Hematopoietic multipotent progenitor cell treated with erythropoietin and hydrocortisone succinate and interleukin-3 and kit ligand, for 6 days (in vitro differentiated cells): Measurements from ENCODE around the gene MYO15A.

Experiments used
- DNase-seq: peaks from one replicate; pipeline ENCODE4 v3.0.0-alpha.2; 2015

Gene MYO15A

DNA sequence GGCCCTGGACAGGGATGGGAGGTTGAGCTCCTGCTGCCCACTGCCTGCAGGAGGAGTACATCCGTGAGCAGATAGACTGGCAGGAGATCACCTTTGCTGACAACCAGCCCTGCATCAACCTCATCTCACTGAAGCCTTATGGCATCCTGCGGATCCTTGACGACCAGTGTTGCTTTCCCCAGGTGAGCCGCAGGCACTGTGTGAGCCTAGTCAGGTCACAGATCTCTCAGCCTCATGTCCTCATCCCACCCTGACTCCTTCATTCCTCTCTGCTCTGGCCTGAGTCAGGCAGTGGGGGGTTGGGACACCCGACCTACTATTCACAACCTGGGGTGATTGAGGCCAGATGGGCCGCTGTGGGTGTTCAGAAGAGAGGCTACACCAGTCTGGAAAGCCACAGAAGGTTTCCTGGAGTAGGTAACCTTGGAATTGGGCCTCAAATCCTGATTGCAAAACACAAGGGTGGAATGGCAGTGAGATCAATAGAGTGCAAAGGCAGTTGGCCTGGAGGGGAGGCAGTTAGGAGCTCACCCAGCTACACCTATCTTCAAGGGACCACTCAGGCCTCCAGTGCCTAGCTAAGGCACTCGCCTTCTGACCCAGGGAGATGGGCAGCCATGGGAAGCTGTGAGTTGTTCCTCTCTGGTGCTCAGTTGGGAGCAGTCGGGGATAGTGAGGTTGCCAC lies 29.7 kb downstream of the MYO15A start:
- DNase-seq = no peak

DNA sequence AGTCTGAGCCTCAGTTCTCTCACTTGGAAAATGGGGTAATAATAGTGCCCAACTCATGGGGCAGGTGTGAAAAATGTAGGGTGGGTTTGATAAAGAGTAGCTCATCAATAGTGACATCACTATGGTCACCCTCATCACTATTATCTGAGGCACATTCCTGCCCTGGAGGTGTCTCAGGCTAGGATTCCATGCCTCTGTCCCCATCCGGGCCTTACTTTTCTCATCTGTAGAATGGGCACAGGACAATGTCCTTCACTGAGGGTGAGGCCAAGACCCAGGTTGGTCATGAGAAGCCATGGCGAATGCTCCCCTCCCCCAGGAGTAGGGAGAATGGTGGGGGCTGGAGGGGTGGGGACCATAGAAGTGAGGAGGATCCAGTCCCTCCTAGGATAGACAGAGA lies 30.5 kb downstream of the MYO15A start:
- no peak for DNase-seq

DNA sequence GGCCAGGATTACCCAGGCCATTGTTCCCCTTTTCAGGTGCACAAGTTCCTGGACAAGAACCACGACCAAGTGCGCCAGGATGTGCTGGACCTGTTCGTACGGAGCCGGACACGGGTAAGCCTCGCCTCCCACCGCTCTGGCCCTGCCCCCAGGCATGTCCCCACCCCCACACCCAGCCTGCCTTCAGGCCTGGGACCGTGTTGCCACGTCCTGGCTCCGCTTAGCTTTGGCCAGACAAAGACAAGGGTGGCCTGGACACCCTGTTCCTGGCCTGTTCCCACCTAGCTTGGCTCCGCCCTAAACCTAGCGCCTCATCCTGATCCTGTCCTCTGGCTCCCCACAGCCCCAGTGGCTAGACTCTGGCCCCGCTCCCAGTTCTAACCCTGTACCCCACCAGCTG lies 30.9 kb downstream of the MYO15A start:
- no peak for DNase-seq

DNA sequence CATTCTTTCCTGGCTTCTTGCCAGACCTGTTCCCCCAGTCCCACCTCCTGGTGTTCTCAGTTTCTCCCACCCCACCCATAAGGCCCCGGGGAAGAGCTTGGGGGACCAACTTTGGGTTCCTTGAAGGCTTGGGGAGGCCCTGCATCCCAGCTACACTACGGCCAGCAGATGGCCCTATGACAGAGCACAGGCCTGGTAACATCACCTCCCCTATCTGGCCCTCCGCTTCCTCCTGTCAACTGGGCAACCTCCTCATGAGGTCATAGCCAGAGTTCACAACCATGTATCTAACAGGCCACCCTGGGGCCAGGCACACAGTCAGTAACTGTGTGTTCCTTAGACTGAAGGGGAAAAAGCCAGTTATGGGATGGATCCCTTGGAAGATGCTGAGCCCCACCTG lies 31.4 kb downstream of the MYO15A start:
- DNase-seq = peak; percentile 49

DNA sequence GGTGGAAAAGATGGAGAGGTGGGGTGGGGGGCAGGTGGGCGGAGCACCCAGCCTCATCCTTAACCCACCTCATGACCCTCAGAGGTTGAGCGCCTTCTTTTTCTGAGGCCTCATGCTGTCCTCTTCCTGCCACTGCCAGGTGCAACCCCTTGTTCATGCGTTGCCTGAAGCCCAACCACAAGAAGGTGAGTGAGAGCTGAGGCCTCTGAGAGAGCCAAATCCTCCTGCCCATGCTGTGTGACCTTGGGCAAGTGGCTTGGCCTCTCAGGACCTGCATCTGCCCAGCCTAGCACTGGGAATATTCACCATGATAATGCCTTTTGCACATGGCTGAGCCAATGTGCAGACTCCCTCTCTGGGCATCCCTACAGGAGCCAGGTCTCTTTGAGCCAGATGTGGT lies 32.1 kb downstream of the MYO15A start:
- no peak for DNase-seq

DNA sequence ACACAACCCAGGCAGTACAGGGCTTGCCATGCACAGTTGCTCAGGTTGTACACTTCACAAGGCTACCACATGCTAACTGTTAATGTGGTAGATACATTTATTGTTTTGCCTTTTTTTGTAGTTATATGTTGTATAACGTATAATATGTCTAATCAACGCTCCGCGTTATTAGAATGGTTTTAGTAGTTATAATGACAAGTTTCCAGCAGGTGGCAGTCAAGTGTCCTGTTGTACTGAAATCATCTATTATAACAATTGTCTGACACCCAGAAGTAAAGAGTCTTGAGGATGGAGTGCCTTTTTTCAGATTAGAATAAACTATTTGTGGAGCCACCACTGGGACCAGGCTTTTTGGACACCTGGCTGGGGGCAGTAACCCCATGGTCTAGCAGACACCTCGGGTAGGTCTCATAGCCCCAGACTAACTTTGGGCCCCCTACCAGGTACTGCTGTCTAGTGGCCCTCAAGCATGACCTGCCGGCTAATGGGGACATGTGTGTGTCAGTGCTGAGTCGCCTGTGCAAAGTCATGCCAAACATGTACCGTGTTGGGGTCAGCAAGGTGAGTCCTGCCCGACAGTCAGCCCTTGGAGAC lies 32.8 kb downstream of the MYO15A start:
- DNase-seq = peak; percentile 90

DNA sequence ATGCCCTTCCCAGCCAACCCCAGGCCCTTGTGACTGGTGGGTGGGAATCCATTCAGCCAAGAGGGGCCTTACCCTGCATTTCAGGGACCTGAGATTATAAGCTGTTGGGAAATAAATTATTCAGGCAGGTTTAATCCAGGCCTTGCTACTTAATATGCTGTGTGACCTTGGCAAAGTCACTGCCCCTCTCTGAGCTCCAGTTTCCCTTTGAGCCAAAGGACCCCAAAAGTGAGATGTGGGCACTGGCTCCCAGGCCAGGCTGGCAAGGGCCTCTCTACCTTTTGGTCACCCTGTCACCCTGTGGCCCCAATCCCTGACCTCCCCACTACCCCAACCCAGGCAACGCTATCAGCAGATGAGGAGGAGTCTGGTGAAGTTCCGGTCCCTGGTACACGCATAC lies 33.9 kb downstream of the MYO15A start:
- DNase-seq = no peak

DNA sequence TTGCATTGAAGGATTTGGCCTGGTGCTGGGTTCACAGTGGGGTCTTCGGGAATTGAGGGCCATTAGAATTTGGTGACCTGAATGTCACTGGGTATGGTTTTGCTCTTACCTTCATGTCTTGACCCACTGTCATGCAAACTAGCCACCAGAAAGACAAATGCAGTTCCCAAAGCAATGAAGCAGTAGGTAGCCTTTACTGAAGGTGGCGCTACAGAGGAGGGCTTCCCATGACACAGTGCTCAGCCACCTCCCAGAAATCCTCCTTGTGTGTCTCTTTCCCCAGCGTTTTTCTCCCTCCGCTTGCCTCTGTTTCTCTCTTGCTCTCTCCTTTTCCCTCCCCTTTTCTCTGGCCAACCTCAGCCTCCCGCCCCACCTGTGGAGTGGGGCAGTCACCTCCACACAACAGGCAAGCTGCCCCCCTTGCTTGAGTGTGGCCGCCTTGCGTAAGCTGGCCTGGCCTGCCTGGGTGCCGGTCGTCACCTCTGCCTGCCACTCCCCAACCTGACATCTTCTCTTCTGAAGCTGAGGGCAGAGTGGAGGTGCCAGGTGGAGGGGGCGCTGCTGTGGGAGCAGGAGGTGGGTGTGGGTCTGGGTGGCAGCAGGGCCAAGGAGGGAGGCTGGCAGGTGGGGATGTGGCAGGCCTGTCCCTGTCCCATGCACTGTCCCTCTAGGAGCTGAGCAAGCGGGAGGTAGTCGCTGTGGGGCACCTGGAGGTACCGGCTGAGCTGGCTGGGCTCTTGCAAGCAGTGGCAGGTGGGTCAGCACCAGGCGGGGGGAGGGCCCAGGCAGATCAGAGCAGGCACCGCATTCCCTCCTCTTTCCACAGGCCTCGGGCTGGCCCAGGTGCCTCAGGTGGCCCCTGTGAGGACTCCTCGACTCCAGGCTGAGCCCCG lies 34.7 kb downstream of the MYO15A start:
- DNase-seq = peak; percentile 70

DNA sequence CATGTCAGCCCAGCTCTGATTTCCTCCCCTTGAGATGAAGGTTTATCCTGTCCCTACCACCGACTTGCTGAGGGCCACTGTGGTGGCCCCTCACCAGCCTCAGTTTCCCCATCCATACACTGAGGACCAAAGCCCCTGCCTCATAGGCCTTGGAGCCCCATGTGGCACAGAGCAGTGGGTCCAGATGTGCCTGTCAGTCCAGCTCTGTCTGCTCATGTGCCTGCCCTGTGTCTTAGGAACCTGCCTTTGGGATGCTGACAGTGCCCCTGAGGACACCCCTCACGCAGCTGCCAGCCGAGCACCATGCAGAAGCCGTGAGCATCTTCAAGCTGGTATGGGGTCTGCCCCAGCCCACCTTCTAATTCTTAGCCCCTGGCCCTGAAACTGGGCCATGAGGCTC lies 35.7 kb downstream of the MYO15A start:
- no peak for DNase-seq

DNA sequence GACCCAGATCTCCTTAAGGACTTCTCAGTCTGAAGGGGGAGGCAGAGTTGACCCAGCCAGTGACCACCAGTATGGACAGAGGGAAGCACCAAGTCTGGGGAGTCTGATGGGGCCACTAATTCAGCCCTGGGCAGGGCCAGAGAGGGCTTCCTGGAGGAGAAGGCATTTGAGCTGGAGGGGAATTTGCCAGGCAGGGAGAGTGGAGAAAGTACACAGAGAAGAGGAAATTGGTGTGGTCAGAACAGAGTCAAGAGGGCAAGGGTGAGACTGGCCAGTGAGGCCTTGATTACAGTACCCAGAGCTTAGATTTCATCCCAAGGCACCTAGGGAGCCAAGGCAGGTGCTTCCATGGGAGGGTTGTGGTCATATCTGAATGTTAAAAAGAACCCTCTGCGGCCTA lies 36.3 kb downstream of the MYO15A start:
- no peak for DNase-seq

DNA sequence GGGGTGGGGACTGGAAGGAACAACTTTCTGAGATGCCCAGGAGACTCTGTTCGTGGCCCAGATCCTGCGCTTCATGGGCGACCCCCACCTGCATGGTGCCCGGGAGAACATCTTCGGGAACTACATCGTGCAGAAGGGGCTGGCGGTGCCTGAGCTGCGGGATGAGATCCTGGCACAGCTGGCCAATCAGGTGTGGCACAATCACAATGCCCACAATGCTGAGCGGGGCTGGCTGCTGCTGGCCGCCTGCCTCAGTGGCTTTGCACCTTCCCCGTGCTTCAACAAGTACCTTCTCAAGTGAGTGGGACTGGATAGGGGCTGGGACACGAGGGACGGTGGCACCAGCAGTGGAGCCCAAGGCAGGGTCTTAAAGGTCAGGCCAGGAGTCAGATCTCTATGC lies 37.3 kb downstream of the MYO15A start:
- no peak for DNase-seq

DNA sequence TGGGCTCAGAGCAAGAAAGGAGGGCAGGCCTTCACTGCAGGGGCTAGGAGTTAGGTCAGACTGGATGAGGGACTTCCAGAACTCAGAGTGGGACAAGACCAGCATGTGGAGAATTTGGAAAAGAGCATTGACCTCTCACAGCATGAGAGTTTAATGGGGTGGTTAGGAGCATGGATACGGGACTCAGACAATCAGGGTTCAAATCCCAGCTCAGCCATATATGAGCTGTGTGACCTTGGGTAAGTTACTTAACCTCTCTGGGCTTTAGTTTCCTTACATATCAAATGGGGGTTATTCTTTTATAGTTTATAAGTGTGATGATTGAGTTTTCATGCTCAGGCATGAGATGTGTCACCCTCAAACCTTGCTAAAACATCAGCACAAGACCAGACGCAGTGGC lies 37.7 kb downstream of the MYO15A start:
- no peak for DNase-seq

DNA sequence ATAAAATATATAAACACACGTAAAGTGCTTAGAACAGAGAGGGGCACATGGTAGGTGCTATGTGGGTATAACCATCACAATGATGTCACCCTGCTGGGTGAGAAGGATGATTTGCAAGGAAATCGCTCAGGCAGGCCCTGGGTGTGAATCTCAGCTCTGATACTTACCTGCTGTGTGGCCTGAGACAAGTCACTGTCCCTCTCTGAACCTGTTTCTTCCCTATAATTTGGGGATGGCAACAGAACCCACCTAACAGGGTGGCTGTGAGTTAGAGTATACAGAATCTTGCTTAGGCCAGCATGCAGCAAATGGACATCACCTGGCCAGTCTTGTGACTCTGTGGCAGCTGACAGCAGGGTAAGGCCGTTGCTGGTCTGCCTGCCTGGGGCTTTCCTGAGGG lies 38.4 kb downstream of the MYO15A start:
- no peak for DNase-seq

DNA sequence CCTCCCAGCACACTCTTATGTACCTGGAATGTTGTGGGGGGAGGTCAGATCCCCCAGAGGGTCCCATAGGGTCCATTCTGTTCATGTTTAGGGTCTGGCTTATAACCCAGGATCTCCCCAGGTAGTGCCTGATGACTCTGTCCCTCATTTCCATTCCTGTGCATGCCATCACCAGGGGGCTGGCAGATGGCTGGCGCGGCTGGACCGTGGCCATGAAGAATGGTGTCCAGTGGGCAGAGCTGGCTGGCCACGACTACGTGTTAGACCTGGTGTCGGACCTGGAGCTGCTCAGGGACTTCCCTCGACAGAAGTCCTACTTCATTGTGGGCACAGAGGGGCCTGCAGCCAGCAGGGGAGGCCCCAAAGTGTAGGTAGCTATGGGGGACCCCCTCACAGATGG lies 40.0 kb downstream of the MYO15A start:
- DNase-seq = no peak

DNA sequence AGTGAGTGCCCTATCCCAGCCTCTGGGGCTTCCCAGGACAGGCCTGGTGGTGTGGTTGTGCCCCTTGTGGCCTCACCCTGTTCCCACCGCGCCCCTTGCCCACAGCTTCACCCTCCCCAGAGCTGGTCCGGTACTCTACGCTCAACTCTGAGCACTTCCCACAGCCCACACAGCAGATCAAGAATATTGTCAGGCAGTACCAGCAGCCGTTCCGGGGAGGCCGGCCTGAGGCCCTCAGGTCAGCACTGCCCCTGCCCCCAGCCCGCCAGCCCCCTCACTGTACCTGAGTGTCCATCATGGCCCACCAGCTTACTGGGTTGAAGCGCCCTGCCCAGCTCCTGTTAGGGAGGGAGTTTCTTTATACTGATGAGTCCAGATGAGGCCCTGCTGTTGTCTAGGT lies 42.7 kb downstream of the MYO15A start:
- no peak for DNase-seq

DNA sequence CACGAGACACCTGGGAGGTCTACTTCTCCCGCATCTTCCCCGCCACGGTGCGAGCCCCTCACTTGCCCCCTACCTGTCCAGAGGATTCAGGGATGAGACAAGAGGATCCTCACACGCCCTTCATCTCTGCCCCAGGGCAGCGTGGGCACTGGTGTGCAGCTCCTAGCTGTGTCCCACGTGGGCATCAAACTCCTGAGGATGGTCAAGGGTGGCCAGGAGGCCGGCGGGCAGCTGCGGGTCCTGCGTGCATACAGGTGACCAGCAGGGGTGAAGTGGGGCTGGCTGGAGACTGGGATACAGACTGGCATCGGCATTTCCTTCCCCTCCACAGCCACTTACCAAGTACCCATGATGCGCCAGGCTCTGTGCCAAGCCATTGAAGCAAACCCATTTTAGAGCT lies 46.6 kb downstream of the MYO15A start:
- no peak for DNase-seq

DNA sequence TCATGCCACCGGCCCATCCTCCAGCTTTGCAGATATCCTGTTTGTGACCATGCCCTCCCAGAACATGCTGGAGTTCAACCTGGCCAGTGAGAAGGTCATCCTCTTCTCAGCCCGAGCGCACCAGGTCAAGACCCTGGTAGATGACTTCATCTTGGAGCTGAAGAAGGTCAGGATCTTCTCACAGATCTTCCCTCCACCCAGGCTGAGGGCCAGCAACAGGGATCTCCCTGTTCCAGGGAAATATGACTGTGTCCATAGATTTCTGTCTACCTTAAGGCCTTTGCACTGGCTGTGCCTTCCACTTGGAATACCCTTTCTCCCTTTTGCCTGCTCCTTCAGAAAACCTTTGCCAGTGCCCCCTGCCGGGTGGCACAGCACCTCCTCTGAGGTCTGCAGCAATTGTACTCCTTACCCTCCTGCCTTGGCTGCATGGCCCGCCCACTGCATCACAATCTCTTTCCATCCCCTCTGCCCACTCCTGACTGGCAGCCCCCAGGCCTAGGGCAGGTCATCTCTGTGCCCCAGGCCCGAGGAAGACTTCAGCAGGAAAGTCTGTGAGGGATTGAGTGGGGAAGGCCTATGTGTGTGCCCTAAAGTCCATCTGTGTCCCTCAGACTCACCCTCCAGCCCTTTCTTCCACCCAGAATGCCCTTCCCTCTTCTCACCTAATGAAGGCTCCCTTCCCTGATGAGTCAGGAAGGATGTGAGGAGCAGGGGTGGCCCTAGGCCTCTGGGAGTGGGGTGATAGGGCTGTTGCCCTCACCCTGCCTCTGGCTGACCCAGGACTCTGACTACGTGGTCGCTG lies 47.8 kb downstream of the MYO15A start:
- DNase-seq = peak; percentile 31

DNA sequence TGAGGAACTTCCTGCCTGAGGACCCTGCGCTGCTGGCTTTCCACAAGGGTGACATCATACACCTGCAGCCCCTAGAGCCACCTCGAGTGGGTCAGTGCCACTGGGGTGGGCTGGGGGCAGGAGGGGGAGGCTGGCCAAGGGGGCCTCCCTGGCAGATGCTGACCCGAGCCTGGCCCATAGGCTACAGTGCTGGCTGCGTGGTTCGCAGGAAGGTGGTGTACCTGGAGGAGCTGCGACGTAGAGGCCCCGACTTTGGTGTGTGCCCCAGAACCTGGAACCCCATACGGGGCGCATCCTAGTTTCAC lies 48.4 kb downstream of the MYO15A start:
- no peak for DNase-seq

DNA sequence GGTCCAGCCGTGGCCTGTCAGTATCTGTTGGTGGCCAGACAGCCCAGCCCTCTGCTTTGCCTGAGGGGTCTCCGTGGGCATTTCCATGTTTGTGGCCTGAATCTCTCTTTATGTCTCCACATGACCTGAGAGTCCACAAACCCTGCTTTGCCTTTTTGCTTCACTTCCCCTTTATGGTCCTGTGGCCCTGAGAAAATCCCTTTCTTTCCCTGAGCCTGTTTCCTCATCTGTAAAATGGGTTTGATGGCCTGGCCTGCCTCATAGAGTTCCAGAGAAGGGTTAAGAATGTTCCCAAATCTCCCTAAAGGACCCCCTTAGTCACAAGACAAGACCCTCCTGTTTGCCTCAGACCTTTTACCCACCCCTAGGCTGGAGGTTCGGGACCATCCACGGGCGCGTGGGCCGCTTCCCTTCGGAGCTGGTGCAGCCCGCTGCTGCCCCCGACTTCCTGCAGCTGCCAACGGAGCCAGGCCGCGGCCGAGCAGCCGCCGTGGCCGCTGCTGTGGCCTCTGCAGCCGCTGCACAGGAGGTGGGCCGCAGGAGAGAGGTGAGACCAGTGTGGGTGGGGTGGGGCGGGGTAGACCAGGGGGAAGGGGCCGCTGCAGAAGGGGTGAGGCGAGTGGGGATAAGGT lies 48.9 kb downstream of the MYO15A start:
- no peak for DNase-seq

DNA sequence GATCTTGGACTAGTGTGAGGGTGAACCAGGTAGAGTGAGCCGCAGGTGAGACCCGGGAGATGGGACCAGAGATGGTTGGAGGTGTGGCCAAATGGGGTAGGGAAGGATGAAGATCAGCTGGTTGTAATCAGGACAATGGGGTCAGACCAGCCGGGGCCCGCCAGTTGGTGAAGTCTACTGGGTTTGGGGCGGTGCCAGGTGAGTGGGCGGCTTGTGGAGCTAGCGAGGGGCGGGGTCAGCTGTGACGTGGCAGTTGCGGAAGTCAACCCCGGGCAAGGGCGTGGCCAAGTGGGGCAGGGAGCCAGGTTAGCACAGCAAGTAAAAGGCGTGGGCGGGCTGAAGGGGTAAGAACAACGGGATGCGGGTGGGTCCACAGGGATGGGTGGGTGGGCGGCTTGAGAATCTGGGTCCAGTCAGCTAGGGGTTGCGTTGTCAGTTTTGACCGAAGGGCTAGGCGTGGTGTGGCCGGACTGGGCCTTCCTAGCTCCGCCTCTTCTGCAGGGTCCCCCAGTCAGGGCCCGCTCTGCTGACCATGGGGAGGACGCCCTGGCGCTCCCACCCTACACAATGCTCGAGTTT lies 49.6 kb downstream of the MYO15A start:
- DNase-seq = peak; percentile 96

DNA sequence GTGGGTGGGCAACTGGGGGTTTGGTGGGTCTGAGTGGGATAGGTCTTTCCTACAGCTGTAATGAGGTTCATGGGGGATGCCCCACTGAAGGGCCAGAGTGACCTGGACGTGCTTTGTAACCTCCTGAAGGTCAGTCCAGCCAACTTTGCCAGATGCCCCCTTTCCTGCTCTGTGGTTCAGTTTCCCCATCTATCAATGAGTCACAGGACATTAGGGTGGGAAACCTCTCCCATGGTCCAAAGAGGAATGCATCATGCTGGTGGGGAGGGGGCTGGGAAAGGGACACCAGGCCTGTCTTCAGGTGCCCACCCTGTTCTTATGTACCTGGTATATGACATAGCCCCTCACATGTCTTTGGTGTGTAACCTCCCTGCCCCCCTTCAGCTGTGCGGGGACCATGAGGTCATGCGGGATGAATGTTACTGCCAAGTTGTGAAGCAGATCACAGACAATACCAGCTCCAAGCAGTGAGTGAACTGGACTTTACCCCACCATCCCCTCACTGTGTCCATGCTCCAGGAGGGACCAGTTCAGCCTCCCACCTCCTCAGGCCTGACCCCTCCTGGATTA lies 51.1 kb downstream of the MYO15A start:
- no peak for DNase-seq
